Ishikawa (cell line): Measurements from ENCODE around the gene NPHP4.

Experiments used
- CEBPB ChIP-seq: IDR thresholded peaks from 2 replicates; pipeline ENCODE4 v1.6.1; 2012
- CREB1 ChIP-seq: IDR thresholded peaks from 2 replicates; pipeline ENCODE4 v1.6.1; 2012; ENCODE audit warnings: low read depth
- EGR1 ChIP-seq: IDR thresholded peaks from 2 replicates; pipeline ENCODE4 v1.6.1; 2012
- EP300 ChIP-seq: IDR thresholded peaks from 2 replicates; pipeline ENCODE4 v1.6.1; 2012; ENCODE audit warnings: borderline replicate concordance
- FOXM1 ChIP-seq: IDR thresholded peaks from 2 replicates; pipeline ENCODE4 v1.6.1; 2012; ENCODE audit warnings: low read depth, borderline replicate concordance
- NFIC ChIP-seq: IDR thresholded peaks from 2 replicates; pipeline ENCODE4 v1.6.1; 2012
- RAD21 ChIP-seq: IDR thresholded peaks from 2 replicates; pipeline ENCODE4 v1.6.1; 2012; ENCODE audit warnings: low read depth
- TAF1 ChIP-seq: IDR thresholded peaks from 2 replicates; pipeline ENCODE4 v1.6.1; 2012; ENCODE audit warnings: low read depth, mild to moderate bottlenecking
- TCF12 ChIP-seq: IDR thresholded peaks from 2 replicates; pipeline ENCODE4 v1.6.1; 2012; ENCODE audit warnings: low read depth
- TEAD4 ChIP-seq: IDR thresholded peaks from 2 replicates; pipeline ENCODE4 v1.6.1; 2012
- YY1 ChIP-seq: IDR thresholded peaks from 2 replicates; pipeline ENCODE4 v1.6.1; 2012; ENCODE audit warnings: low read depth
- ZBTB7A ChIP-seq: IDR thresholded peaks from 2 replicates; pipeline ENCODE4 v1.6.1; 2012; ENCODE audit warnings: low read depth
- TF ChIP-seq, protein P1 (sequence below): IDR thresholded peaks from 2 replicates; pipeline ENCODE4 v1.6.1; 2012
- TF ChIP-seq, protein P2 (sequence below): IDR thresholded peaks from 2 replicates; pipeline ENCODE4 v1.6.1; 2012; ENCODE audit warnings: low read depth, mild to moderate bottlenecking
- TF ChIP-seq, protein P3 (sequence below): IDR thresholded peaks from 2 replicates; pipeline ENCODE4 v1.6.1; 2012

Gene NPHP4

DNA sequence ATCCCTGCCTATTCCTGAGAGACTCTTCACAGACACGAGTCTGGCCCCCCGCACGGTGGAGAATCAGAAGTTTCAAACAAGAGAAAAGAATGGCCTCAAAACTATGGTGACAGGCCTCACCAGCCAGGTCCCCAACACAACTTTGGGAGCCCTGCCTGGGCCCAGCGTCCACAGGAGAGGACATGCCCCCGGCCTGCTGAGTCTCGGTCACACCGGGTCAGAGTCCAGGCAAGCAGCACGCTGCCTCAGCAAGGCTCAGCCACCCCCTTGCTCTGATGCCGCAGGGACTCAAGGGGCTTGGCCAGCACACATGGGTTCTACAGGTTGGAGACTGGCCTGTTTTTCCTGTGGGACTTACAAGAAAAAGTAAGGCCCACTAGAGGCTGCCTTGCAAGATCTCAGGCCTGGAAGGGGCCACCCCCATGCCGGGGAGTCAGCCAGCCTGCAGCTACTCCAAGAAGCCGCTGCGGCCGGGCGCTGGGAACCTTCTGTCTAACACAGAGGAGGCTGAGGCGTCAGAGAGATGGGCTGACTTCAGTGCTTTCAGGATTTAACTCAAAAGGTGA, 116.8 kb downstream of the NPHP4 start:
- TF ChIP-seq, protein P1, sequence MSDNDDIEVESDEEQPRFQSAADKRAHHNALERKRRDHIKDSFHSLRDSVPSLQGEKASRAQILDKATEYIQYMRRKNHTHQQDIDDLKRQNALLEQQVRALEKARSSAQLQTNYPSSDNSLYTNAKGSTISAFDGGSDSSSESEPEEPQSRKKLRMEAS: no peak
- TF ChIP-seq FOXM1 (no peak), ZBTB7A (no peak), TCF12 (no peak), CREB1 (no peak), NFIC (no peak), EP300 (no peak), YY1 (no peak), TEAD4 (no peak), RAD21 (no peak)

DNA sequence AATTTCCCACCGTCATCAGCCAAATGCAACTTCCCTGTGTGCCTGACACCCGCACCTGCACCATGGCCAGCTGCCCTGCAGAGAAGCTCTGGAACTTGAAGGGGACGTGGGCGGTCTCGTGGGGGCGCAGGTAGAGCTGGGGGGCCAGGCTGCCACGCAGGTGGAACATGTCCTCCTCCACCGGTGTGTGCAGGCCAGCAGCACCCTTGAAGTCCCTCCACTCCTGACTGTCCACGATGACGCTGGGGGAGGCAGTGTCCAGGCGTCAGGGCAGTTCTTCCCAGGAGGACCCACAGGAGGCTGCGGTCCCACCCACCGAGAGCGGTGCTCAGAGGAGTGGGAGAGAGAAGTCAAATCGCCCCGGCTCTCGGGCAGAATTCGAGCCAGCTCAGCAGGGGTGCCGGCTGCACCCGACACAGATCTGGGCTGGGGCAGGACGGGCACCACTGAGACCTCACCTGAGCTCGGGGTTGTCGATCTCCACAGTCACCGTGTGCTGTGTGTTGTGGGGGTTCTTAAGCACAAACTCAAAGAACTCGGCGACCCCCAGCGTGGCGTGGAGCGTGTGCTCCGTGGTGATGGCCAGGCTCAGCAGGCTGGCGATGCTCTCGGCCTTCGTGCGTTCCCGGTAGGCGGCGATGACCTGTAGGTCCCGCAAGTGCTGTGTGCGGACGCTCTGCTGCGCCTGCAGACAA, 117.7 kb downstream of the NPHP4 start:
- TF ChIP-seq, protein P2, sequence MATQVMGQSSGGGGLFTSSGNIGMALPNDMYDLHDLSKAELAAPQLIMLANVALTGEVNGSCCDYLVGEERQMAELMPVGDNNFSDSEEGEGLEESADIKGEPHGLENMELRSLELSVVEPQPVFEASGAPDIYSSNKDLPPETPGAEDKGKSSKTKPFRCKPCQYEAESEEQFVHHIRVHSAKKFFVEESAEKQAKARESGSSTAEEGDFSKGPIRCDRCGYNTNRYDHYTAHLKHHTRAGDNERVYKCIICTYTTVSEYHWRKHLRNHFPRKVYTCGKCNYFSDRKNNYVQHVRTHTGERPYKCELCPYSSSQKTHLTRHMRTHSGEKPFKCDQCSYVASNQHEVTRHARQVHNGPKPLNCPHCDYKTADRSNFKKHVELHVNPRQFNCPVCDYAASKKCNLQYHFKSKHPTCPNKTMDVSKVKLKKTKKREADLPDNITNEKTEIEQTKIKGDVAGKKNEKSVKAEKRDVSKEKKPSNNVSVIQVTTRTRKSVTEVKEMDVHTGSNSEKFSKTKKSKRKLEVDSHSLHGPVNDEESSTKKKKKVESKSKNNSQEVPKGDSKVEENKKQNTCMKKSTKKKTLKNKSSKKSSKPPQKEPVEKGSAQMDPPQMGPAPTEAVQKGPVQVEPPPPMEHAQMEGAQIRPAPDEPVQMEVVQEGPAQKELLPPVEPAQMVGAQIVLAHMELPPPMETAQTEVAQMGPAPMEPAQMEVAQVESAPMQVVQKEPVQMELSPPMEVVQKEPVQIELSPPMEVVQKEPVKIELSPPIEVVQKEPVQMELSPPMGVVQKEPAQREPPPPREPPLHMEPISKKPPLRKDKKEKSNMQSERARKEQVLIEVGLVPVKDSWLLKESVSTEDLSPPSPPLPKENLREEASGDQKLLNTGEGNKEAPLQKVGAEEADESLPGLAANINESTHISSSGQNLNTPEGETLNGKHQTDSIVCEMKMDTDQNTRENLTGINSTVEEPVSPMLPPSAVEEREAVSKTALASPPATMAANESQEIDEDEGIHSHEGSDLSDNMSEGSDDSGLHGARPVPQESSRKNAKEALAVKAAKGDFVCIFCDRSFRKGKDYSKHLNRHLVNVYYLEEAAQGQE: no peak
- no peak for TF ChIP-seq TAF1
- TF ChIP-seq, protein P3, sequence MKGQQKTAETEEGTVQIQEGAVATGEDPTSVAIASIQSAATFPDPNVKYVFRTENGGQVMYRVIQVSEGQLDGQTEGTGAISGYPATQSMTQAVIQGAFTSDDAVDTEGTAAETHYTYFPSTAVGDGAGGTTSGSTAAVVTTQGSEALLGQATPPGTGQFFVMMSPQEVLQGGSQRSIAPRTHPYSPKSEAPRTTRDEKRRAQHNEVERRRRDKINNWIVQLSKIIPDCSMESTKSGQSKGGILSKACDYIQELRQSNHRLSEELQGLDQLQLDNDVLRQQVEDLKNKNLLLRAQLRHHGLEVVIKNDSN: no peak
- TF ChIP-seq ZBTB7A: no peak
- TF ChIP-seq EP300: no peak
- TF ChIP-seq RAD21: no peak
- TF ChIP-seq, protein P1: no peak
- no peak for TF ChIP-seq NFIC
- TF ChIP-seq CREB1: no peak
- no peak for TF ChIP-seq CEBPB
- no peak for TF ChIP-seq TCF12
- no peak for TF ChIP-seq FOXM1
- no peak for TF ChIP-seq YY1
- TF ChIP-seq EGR1: no peak
- TF ChIP-seq TEAD4: no peak

DNA sequence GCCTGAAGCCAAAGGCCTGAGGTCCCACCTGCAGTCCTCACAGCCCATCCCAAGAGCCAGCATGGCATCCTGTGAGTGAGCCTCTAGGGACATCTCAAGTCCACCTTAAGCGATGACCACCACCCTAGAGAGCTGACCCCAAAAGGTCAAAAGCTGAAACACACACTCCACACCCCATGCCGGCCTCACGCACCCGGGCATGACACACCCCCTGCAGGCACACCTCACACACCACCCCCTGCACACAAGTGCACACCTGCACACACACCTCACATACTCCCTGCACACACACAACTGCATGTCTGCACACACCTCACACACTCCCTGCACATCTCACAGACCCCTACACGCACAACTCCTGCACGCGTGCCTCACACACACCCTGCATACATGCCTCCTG, 118.7 kb downstream of the NPHP4 start:
- TF ChIP-seq TEAD4 (no peak), NFIC (no peak), YY1 (no peak), EGR1 (no peak), TCF12 (no peak), TAF1 (no peak), CEBPB (no peak), RAD21 (no peak), EP300 (no peak), ZBTB7A (no peak), FOXM1 (no peak)
- TF ChIP-seq, protein P2: no peak
- TF ChIP-seq, protein P3: no peak
- TF ChIP-seq, protein P1: no peak

DNA sequence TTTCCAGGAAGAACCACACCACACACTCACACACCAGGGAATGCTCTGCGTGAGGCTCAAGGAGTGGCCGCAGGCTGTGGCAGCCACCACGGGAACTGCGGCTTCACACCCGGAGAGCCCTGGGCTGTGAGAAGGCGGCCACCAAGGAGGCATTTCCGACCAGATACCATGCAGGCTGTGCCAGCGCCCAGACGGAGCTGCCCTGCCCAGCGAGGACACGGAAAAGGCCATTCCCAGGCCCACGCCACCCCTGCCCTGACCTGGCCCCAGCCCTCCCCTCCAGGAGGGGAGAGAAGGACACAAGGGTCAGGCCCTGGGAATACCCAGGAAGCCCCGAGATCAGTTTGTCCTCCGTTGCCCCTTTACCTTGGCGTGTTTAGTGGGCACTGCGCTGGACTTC, 119.3 kb downstream of the NPHP4 start:
- TF ChIP-seq TCF12: no peak
- TF ChIP-seq TEAD4: no peak
- TF ChIP-seq, protein P2: no peak
- no peak for TF ChIP-seq CEBPB
- no peak for TF ChIP-seq CREB1
- TF ChIP-seq NFIC: no peak
- no peak for TF ChIP-seq FOXM1
- no peak for TF ChIP-seq TAF1
- TF ChIP-seq EGR1: no peak
- TF ChIP-seq EP300: no peak
- TF ChIP-seq ZBTB7A: no peak
- TF ChIP-seq, protein P3: no peak
- TF ChIP-seq RAD21: no peak
- TF ChIP-seq, protein P1: no peak
- no peak for TF ChIP-seq YY1
